GM13976 (cell line): ENCODE data around the gene ESRRB.

Experiments
- DNase-seq: peaks from one replicate; pipeline ENCODE4 v3.0.0; 2012; ENCODE audit warnings: low spot score
- CTCF ChIP-seq: IDR thresholded peaks from 2 replicates; pipeline ENCODE4 v1.5.1; 2012; ENCODE audit warnings: borderline replicate concordance, mild to moderate bottlenecking; ENCODE audit not compliant: insufficient read depth; ENCODE audit errors: extremely low read depth, missing control alignments, control extremely low read depth
- in situ Hi-C: fragments of 300-500 bp; cut with MboI; formaldehyde crosslinking; loops from one replicate; pipeline ENCODE4 v1.12.0; 2022; ENCODE audit warnings: low sequenced_read_pairs, mixed read lengths, inconsistent platforms; ENCODE audit not compliant: unreplicated experiment

ESRRB gene

GRCh38 chr14:76430017-76430416, 54.1 kb downstream of the ESRRB start:
- DNase-seq: no peak
- in situ Hi-C loops: no loop called here
- no peak for TF ChIP-seq CTCF

DNA sequence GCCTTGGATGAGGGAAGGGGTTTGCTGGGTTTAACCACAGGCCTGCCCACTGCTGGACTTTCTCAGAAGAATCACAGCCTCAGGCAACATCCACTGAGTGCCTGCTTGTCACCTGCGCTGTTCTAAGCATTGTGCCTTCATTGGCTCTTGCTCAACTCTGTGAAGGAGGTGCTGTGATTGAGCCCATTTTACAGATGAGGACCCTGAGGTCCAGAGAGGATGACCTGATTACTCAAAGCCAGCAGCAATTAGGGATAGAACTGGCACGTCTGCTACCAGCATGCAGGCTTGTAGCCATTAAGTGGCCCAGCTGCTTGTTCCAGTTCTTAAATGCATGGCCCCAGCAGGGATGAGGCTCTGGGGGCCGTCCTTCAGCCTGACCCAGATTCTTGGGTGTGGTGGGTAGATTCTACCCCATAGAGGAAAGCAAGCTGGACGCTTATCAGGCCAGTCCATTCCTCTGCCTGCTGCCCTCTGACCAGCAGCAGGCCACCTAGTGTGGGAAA, 54.6 kb downstream of the ESRRB start:
- in situ Hi-C loops: no loop called here
- no peak for DNase-seq
- no peak for TF ChIP-seq CTCF

DNA sequence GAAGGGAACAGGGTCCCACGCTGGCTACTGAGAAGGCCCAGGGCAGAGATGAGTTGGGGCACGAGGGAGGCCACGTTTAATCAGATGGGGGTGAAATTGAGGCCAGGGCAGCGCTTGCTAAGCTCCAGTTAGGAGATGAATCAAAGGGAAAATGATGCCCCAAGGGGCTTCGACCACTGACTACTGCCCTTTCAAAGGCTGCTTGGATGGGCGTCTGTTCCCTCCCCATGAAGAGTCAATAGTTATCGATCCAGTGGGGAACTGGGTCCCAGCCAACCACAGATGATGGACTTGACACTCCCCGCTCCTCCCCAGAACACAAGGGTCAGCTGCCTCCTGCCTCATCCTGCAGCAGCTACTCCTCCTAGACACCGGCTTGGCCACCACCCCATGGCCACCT, 55.6 kb downstream of the ESRRB start:
- no peak for DNase-seq
- in situ Hi-C loops: no loop called here
- no peak for TF ChIP-seq CTCF

DNA sequence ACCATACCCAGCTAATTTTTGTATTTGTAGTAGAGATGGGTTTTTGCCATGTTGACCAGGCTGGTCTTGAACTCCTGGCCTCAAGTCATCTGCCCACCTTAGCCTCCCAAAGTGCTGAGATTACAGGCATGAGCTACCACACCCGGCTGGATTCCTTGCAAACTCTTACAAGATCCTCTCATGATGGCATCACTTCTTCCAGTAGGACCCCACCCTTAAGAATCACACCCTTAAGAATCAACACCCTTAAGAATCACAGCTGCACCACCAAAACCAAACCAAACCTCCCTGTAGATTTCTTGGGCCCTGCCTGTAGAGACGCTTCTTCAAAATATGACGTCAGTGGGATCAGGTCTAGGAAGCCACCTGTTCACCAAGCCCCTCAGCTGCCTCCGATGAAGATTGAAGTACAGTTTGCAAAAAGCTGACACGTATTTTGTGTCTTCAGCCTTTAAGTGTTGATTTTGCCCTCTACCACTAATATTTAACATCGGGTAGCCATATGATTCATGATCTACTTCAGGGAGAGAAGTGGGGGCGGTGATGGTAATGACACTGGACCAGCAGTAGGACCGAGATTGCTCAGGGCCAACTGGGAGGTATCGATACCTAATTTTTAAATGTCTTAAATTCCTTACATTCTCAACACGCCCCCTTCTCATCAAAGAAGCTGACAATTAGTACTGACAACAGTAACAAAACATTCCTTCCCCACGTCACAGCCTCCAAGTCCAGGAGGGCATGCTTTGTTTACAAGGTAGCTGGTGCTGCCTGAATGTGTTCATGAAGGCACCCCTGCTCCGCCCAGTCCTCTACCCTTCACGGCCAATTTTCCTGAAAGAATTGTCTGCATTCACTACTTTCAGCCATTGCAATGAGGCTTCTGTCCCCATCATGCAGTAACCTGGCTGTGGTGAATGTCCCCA, 57.2 kb downstream of the ESRRB start:
- in situ Hi-C loops: no loop called here
- TF ChIP-seq CTCF: no peak
- no peak for DNase-seq

GRCh38 chr14:76434220-76434619, 58.3 kb downstream of the ESRRB start:
- no peak for DNase-seq
- in situ Hi-C loops: no loop called here
- TF ChIP-seq CTCF: no peak

DNA sequence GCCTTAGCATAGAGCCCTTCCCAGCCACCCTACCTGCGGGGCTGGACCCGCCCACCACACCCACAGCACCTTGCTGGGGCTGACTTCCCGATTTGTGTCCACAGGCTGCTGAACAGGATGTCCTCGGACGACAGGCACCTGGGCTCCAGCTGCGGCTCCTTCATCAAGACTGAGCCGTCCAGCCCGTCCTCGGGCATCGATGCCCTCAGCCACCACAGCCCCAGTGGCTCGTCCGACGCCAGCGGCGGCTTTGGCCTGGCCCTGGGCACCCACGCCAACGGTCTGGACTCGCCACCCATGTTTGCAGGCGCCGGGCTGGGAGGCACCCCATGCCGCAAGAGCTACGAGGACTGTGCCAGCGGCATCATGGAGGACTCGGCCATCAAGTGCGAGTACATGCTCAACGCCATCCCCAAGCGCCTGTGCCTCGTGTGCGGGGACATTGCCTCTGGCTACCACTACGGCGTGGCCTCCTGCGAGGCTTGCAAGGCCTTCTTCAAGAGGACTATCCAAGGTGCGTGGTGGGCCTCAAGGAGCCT, 63.4 kb downstream of the ESRRB start:
- no peak for DNase-seq
- in situ Hi-C loops: no loop called here
- no peak for TF ChIP-seq CTCF
